Right lobe of liver (tissue), 4 donors: ENCODE measurements around the gene WRNIP1.

ENCODE experiments used
- CTCF ChIP-seq, 4 donors: fragments of 200-600 bp in 3 of 4; fragments of 450-650 bp in 1 of 4; IDR thresholded peaks; one replicate each; pipeline versions ENCODE4 v1.5.1 to v1.8.0; 2016 to 2022; ENCODE audit warnings: antibody characterized with exemption in 4 of 4, mild to moderate bottlenecking in 2 of 4
- POLR2A ChIP-seq: fragments of 450-650 bp; IDR thresholded peaks from one replicate; pipeline ENCODE4 v1.6.1; 2017; ENCODE audit warnings: antibody characterized with exemption, mild to moderate bottlenecking
- donor health status: DM: no; HTN: no; CAD: no.
- donor health status: DM: no; HTN: no; CAD: no.
- donor health status: DM: no; HTN: yes; CAD: no.

GRCh38 chr6:2817903-2818443 lies 52.8 kb downstream of the WRNIP1 start:
- no peak for TF ChIP-seq CTCF (IDR thresholded peaks at IDR 0.05)
- no peak for TF ChIP-seq POLR2A
